Measurements from ENCODE around the gene PCDHGC3.

DNA sequence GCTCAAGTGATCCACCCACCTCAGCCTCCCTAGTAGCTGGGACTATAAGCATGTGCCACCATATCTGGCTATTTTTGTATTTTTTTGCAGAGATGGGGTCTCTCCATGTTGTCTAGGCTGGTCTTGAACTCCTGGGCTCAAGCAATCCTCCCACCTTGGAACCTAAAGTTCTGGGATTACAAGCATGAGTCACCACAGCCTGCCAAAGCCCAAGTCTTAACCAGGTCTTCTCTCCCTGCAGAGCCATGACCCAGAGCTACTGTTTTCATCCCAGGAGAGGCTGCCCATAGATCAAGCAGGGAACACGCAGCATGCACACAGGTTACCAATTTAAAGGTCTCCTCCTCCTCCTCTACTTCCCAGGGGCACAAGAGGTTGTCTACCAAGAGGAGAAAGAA is 42.9 kb downstream of the PCDHGC3 start:
- no peak for TF ChIP-seq TARDBP (IDR thresholded peaks at IDR 0.05)
- TF ChIP-seq FOXK2 (IDR thresholded peaks at IDR 0.05): no peak
- no peak for TF ChIP-seq SUZ12 (IDR thresholded peaks at IDR 0.05)
- no peak for TF ChIP-seq FOXA1 (IDR thresholded peaks at IDR 0.05)
